Activated T-cell treated with anti-CD3 and anti-CD28 coated beads for 24 hours (primary cell): ENCODE results near the gene KDELR3.
A peak's percentile ranks its signal among the peaks of the same experiment; 100 is the strongest.
"Not testable (repeated sequence)": the region's sequence is repeated elsewhere in the genome, so short reads cannot be mapped to it uniquely, and the experiment has no call there.

Experiments used
- DNase-seq: peaks from one replicate; pipeline ENCODE4 v3.0.0-alpha.2; 2020; ENCODE audit warnings: low read depth

KDELR3 gene

GRCh38 chr22:38456841-38457699 is 10.8 kb upstream of the KDELR3 start:
- no peak for DNase-seq

- DNase-seq, result no peak
These were observed 7.5 kb upstream of the KDELR3 start for GRCh38 chr22:38460426-38460840.

- no peak for DNase-seq
These were observed 6.9 kb upstream of the KDELR3 start for GRCh38 chr22:38461057-38461413.

- DNase-seq, result peak; percentile 57
These were observed 6.3 kb upstream of the KDELR3 start for GRCh38 chr22:38461414-38462081.

- no peak for DNase-seq
These were observed 4.7 kb upstream of the KDELR3 start for GRCh38 chr22:38462960-38463784.

GRCh38 chr22:38464992-38465672 is 2.8 kb upstream of the KDELR3 start:
- no peak for DNase-seq

- no peak for DNase-seq
These were observed 2.0 kb upstream of the KDELR3 start for GRCh38 chr22:38465673-38466490.

GRCh38 chr22:38467438-38467903 is 425 bp upstream of the KDELR3 start:
- DNase-seq, result no peak

GRCh38 chr22:38468443-38469305 is 778 bp downstream of the KDELR3 start:
- DNase-seq, result no peak

GRCh38 chr22:38469306-38469781 is 1.4 kb downstream of the KDELR3 start:
- DNase-seq, result no peak

GRCh38 chr22:38470179-38470578 is 2.3 kb downstream of the KDELR3 start:
- DNase-seq, result not testable (repeated sequence)

GRCh38 chr22:38471237-38471636 is 3.3 kb downstream of the KDELR3 start:
- no peak for DNase-seq

GRCh38 chr22:38474003-38474607 is 6.2 kb downstream of the KDELR3 start:
- no peak for DNase-seq

- DNase-seq, result no peak
These were observed 9.7 kb downstream of the KDELR3 start for GRCh38 chr22:38477585-38477984.

GRCh38 chr22:38479096-38479837 is 11.4 kb downstream of the KDELR3 start:
- DNase-seq, result no peak

GRCh38 chr22:38481162-38481870 is 13.4 kb downstream of the KDELR3 start:
- no peak for DNase-seq

- no peak for DNase-seq
These were observed 14.0 kb downstream of the KDELR3 start for GRCh38 chr22:38481871-38482332.
